HG03558 (cell line): ENCODE measurements around the gene AVP.
"Not testable (repeated sequence)": the region's sequence is repeated elsewhere in the genome, so short reads cannot be mapped to it uniquely, and the experiment has no call there.

Experiments used
- ATAC-seq: cut with Tn5 transposase; IDR thresholded peaks from one replicate; pipeline ENCODE4 v1.9.1; 2021; ENCODE audit warnings: moderate number of reproducible peaks; ENCODE audit not compliant: unreplicated experiment; ENCODE audit errors: extremely low read depth

The AVP gene

GRCh38 chr20:3085571-3086072 lies 1.1 kb upstream of the AVP start:
- no peak for ATAC-seq

- no peak for ATAC-seq
Measured at GRCh38 chr20:3084986-3085360, 449 bp upstream of the AVP start.

GRCh38 chr20:3082955-3083952 lies 1.3 kb downstream of the AVP start:
- no peak for ATAC-seq

GRCh38 chr20:3082306-3082951 lies 2.1 kb downstream of the AVP start:
- ATAC-seq = no peak

GRCh38 chr20:3081641-3082040 lies 2.9 kb downstream of the AVP start:
- no peak for ATAC-seq

- ATAC-seq = no peak
Measured at GRCh38 chr20:3080939-3081388, 3.6 kb downstream of the AVP start.

- no peak for ATAC-seq
Measured at GRCh38 chr20:3077618-3078134, 6.8 kb downstream of the AVP start.

- ATAC-seq = not testable (repeated sequence)
Measured at GRCh38 chr20:3075315-3075714, 9.2 kb downstream of the AVP start.

GRCh38 chr20:3074812-3075211 lies 9.7 kb downstream of the AVP start:
- ATAC-seq = no peak

- not testable (repeated sequence) for ATAC-seq
Measured at GRCh38 chr20:3073251-3073643, 11.3 kb downstream of the AVP start.

GRCh38 chr20:3072530-3073250 lies 11.8 kb downstream of the AVP start:
- no peak for ATAC-seq

GRCh38 chr20:3071610-3072529 lies 12.7 kb downstream of the AVP start, which contains the start of gene OXT:
TSS of gene OXT (plus strand) at chr20:3071620. CDS start at chr20:3071656, 36 bp downstream.
- ATAC-seq = no peak

GRCh38 chr20:3071266-3071609 lies 13.3 kb downstream of the AVP start:
- no peak for ATAC-seq

- ATAC-seq = no peak
Measured at GRCh38 chr20:3070725-3071124, 13.8 kb downstream of the AVP start.

GRCh38 chr20:3068986-3069900 lies 15.3 kb downstream of the AVP start:
- no peak for ATAC-seq

- no peak for ATAC-seq
Measured at GRCh38 chr20:3068075-3068474, 16.4 kb downstream of the AVP start.

GRCh38 chr20:3067139-3068014 lies 17.1 kb downstream of the AVP start:
- ATAC-seq = no peak
